Left lung (tissue), 10 donors: ENCODE data around the gene RASGRF1. TPM values are rescaled to one million over a fixed set of nuclear protein-coding genes. Genes with fewer than 3 reads are reported as not detected.

Source experiments
- ATAC-seq: fragments of 200-7000 bp; cut with Tn5 transposase; one replicate; pipeline ENCODE4 v1.9.1; 2020; ENCODE audit warnings: moderate library complexity
- DNase-seq, 4 donors: peaks; one replicate each; pipeline ENCODE4 v3.0.0-alpha.2; 2013 to 2020
- H3K27ac ChIP-seq, 2 donors: fragments of 200-600 bp; sonication (generic) in 1 of 2; one replicate each; pipeline versions ENCODE4 v1.5.0 to v1.8.0; 2020 to 2021
- H3K27me3 ChIP-seq, 2 donors: fragments of 200-600 bp; sonication (generic) in 1 of 2; one replicate each; pipeline versions ENCODE4 v1.5.0 to v1.8.0; 2020 to 2021
- H3K36me3 ChIP-seq, 2 donors: fragments of 200-600 bp; sonication (generic) in 1 of 2; one replicate each; pipeline versions ENCODE4 v1.5.0 to v1.8.0; 2020 to 2021
- H3K4me1 ChIP-seq, 2 donors: fragments of 200-600 bp; one replicate each; pipeline ENCODE4 v1.8.0; 2021
- H3K4me3 ChIP-seq, 2 donors: fragments of 200-600 bp; sonication (generic) in 1 of 2; one replicate each; pipeline versions ENCODE4 v1.5.0 to v1.8.0; 2020 to 2021; ENCODE audit warnings: mild to moderate bottlenecking in 1 of 2
- H3K9me3 ChIP-seq, 2 donors: fragments of 200-600 bp; sonication (generic) in 1 of 2; one replicate each; pipeline versions ENCODE4 v1.5.0 to v1.8.0; 2020 to 2021
- CTCF ChIP-seq, 2 donors: fragments of 200-600 bp; sonication (generic) in 1 of 2; IDR thresholded peaks; one replicate each; pipeline versions ENCODE4 v1.5.0 to v1.8.0; 2021; ENCODE audit warnings: antibody characterized with exemption in 2 of 2
- intact Hi-C, 2 donors: fragments of 100-400 bp; cut with DNase I; formaldehyde crosslinking; loops; one replicate each; pipeline versions ENCODE4 v1.11.2 to v1.14.2; 2022
- polyA plus RNA-seq, 6 donors: library from polyadenylated mRNA; unstranded; fragments of 120-200 nt; gene quantifications; one replicate each; pipeline ENCODE4 v1.2.1, GENCODE V29; 2013; ENCODE audit not compliant: insufficient read length in 6 of 6
- total RNA-seq, 2 donors: library from RNA; stranded (reverse); fragmentation: NEBNext Ultra II Directional; extraction: Animal tissue kit (Norgen Biotek cat#: 25700); gene quantifications; one replicate each; pipeline ENCODE4 v1.2.1, GENCODE V29; 2021
- donor health status: DM: no; HTN: yes; CAD: no.
- donor health status: DM: no; HTN: no; CAD: no.

RASGRF1 gene
- total and polyA plus RNA-seq, 8 donors: 5.9 to 63.2 (median 26.0) TPM

- Histone ChIP-seq H3K9me3 (no peaks in the 10 kb centered on the region), H3K27me3 (no peaks in the 10 kb centered on the region), H3K36me3 (no peaks in the 10 kb centered on the region), H3K4me3 (no peak overlapping the region), H3K4me1 (no peaks in the 10 kb centered on the region), H3K27ac (no peak overlapping the region)
- ATAC-seq: no peak
- no peak for DNase-seq
- TF ChIP-seq CTCF (IDR thresholded peaks at IDR 0.05): no peak
- intact Hi-C loops: no loop called here
These were observed 21.8 kb downstream of the RASGRF1 start for GRCh38 chr15:79068790-79069189.

GRCh38 chr15:79067969-79068368 is 22.6 kb downstream of the RASGRF1 start:
- no peaks in the 10 kb centered on the region for H3K36me3 ChIP-seq
- no peaks in the 10 kb centered on the region for H3K4me1 ChIP-seq
- no peak overlapping the region for H3K27ac ChIP-seq
- H3K9me3 ChIP-seq: no peaks in the 10 kb centered on the region
- no peak for DNase-seq
- no peak for ATAC-seq
- TF ChIP-seq CTCF (IDR thresholded peaks at IDR 0.05): no peak
- no peaks in the 10 kb centered on the region for H3K27me3 ChIP-seq
- no peak overlapping the region for H3K4me3 ChIP-seq
- intact Hi-C loops: no loop called here

- no peaks in the 10 kb centered on the region for H3K4me1 ChIP-seq
- H3K27ac ChIP-seq: no peak overlapping the region
- no peak for DNase-seq
- intact Hi-C loops: no loop called here
- ATAC-seq: no peak
- H3K27me3 ChIP-seq: no peaks in the 10 kb centered on the region
- H3K4me3 ChIP-seq: no peak overlapping the region
- TF ChIP-seq CTCF (IDR thresholded peaks at IDR 0.05): no peak
- H3K9me3 ChIP-seq: no peaks in the 10 kb centered on the region
- no peaks in the 10 kb centered on the region for H3K36me3 ChIP-seq
These were observed 23.3 kb downstream of the RASGRF1 start for GRCh38 chr15:79067072-79067833.

- Histone ChIP-seq H3K27me3 (no peaks in the 10 kb centered on the region), H3K27ac (no peak overlapping the region), H3K4me3 (no peak overlapping the region), H3K4me1 (no peaks in the 10 kb centered on the region), H3K36me3 (no peaks in the 10 kb centered on the region), H3K9me3 (no peaks in the 10 kb centered on the region)
- DNase-seq: no peak
- no peak for ATAC-seq
- intact Hi-C loops: no loop called here
- TF ChIP-seq CTCF (IDR thresholded peaks at IDR 0.05): no peak
These were observed 24.0 kb downstream of the RASGRF1 start for GRCh38 chr15:79066391-79067071.

GRCh38 chr15:79065706-79066376 is 24.7 kb downstream of the RASGRF1 start:
- Histone ChIP-seq H3K4me1 (no peaks in the 10 kb centered on the region), H3K4me3 (no peak overlapping the region), H3K27me3 (peaks cover 0 to 3% of the 10 kb centered on the region in 2 donors), H3K36me3 (no peaks in the 10 kb centered on the region), H3K9me3 (no peaks in the 10 kb centered on the region), H3K27ac (no peak overlapping the region)
- TF ChIP-seq CTCF (IDR thresholded peaks at IDR 0.05): no peak
- no peak for ATAC-seq
- intact Hi-C loops: no loop called here
- DNase-seq: no peak
